ENCODE data around the gene ERG28. TPM values are rescaled to one million over a fixed set of nuclear protein-coding genes. Genes with fewer than 3 reads are reported as not detected.

The ERG28 gene
- total RNA-seq, 1 donor from 2014 or later, result 6.2 TPM

Other genes with a start within 250 kb of the ERG28 start
- 113 TPM for gene JDP2, start 232.9 kb downstream of the ERG28 start, total RNA-seq
- gene BATF, start 138.4 kb downstream of the ERG28 start, total RNA-seq, result 8.1 TPM
- gene FLVCR2, start 82.3 kb downstream of the ERG28 start, total RNA-seq, result 9.5 TPM
- gene TTLL5, start 370 bp upstream of the ERG28 start, total RNA-seq, result 17.3 TPM